ENCODE data around the gene CREBL2.
"Not testable (repeated sequence)": the region's sequence is repeated elsewhere in the genome, so short reads cannot be mapped to it uniquely, and the experiment has no call there.

Gene CREBL2, protein sequence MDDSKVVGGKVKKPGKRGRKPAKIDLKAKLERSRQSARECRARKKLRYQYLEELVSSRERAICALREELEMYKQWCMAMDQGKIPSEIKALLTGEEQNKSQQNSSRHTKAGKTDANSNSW

DNA sequence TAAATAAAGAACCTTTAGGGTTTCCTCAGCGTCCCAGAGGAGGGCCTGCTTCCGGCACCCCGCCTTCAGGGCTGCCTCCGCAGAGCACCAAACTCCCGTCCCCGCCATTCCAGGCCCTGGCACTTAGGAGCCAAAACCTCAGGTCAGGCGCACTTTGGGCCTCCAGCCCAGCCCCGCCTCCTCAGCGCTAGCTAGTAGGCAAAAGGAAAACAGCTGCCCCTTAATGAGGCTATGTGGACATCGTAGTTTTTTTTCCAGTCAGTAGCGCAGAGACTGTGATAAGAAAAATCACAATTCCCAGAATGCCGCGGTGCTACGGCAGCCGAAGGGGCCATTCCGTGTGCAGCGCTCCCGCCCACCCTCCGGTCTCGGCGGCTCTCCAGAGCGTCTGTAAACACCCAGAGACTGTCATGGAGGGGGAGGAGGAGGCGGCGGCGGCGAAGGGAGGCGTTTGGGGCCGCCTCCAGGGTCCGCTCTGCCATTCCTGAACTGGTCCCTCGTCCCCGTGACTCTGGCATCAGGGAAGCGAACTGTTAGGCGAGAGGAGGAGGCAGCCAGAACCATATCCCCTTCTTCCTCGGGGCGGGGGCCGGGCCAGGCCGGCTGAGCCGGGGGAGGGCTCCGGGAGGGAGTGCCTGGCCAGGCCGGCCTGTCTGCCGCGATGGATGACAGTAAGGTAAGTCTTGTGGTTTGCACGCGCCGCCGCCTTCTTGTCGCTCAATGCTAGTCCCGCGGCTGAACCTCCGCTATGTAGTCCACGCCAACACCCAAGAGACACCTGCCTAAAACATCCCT is at the start of gene CREBL2:
Gene CREBL2, plus strand, starts transcription at position 365 of the 795 bp plus-strand sequence. Its CDS starts 297 bp downstream, at position 662.
- peak; percentile 74 to 78 for DNase-seq (ENCODE audit: low read depth in 2 of 2)

DNA sequence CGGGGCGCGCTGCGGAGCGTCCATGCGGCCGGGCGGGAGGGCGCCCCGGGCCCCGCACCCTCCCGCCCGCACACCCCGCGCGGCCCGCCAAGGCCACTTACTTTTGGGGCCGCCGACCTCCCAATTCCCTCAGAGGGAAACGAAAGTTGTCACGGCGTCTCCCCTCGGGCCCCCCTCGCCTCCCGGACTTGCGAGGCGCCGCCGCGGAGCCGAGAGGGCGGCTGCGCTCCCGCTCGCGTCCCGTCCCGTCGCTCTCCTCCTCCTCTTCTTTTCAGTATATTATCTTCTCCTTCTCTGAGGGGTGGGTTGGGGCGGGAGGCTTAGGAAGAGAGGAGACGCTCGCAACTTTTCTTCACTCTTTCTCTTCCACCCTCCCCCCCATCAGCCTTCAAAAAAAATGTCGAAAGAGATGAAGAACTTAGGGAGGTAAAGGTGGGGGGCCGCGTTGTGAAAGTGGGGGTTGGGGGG is 49.6 kb upstream of the CREBL2 start:
- DNase-seq (ENCODE audit: low read depth in 2 of 2): peak; percentile 18 to 21

DNA sequence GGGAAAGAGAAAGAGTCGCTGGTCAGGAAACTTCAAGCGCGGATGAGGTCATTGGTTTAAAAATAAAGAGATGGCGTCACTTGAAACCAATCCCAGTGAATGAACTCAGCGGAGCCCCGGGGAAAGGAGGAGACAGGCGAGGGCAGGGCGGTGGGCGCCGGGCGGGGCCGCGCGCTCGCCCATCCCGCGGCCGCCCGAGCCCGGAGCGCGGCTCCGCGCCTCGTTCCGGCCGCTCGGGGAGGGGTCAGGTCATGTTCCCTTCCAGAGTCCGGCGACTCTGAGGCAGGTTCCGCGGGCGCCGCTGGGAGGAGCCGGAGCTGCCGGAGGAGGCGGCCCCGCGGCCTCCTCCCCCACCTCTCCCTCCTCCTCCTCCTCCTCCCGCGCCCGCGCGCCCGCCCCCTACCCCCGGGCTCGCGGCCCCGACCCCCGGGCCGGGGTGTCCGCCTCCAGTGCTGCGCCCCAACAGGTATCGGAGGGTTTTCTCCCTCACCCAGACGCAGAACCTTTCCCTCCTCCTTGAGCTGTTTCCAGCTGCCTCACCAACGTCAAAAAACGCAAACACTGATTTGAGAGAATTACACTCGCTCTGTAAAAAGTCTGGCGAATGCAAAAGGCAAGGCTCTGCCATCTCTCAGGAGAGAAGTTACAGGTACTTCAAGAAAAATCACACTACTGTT is 49.0 kb upstream of the CREBL2 start, which contains the start of gene DUSP16:
Gene DUSP16, minus strand, starts transcription at position 279 of the 677 bp plus-strand sequence. CDS start 41,765 bp downstream, outside the sequence.
- peak; percentile 47 to 58 for DNase-seq (ENCODE audit: low read depth in 2 of 2)

DNA sequence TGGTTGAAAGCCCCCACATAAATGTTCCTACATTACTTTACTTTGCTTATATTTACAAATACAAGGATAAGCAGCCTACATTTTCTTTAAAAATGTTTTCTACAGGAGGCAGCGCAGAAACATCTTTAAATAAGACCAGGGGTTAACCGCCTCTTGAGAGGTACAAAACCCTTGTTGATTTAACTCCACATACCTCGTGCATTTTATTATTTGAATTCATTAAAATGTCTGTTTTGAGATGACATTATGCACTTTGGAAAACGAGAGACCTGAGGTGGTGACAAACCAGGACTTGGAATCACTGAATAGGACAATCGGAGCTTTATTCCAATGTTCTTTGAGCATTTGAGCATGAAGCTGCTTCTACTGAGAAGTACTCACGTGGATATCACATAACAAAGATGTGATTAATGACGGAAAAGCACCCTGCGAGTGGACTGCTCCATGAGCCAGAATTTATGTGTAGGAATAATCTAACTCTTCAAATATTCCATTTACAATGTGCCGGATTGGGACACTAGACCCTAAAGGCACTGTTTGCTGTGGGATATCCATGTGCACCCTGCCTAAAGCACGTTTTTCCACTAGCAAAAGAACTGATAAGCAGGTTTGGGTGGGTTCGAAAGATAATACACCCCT is 48.3 kb upstream of the CREBL2 start:
- DNase-seq (ENCODE audit: low read depth in 2 of 2): no peak

DNA sequence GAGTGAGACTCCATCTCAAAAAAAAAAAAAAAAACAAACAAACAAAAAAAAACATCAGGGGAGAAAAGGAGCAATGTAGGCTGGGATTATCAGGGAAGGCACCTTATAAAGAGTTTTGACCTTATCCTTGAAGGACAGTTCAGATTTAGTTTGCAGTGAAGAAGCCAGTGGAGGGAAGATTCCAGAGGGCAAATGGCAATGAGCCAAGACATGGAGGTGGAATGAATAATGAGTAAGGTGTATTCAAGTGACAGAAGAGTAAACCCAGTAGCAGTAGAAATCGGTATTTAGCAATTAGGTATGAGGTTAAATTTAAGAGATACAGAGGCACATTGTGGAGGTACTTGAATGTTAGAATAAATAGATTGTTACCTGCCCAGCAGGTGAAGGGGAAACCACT is 46.8 kb upstream of the CREBL2 start:
- no peak for DNase-seq (ENCODE audit: low read depth in 2 of 2)

DNA sequence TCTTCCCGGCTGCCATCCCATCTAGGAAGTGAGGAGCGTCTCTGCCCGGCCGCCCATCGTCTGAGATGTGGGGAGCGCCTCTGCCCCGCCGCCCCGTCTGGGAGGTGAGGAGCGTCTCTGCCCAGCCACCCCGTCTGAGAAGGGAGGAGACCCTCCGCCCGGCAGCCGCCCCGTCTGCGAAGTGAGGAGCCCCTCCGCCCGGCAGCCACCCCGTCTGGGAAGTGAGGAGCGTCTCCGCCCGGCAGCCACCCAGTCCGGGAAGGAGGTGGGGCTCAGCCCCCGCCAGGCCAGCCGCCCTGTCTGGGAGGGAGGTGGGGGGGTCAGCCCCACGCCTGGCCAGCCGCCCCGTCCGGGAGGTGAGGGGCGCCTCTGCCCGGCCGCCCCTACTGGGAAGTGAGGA is 45.7 kb upstream of the CREBL2 start:
- not testable (repeated sequence) for DNase-seq (ENCODE audit: low read depth in 2 of 2)

DNA sequence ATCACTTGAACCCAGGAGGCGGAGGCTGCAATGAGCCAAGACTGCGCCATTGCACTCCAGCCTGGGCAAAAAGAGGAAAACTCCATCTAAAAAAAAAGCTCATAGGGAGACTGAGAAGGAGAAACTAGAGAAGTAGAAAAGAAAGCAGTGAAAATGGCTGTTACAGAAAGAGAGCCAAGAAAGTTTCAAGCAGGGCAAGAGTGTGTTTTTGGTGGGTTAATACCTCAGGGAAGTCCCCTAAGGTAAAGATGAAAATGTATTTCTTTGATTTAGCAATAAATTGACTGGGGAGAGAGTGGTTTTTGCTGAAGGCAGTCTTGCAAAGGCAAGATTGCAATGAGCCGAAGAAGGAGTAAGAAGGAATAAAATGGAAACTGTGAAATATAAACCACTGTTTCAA is 39.0 kb upstream of the CREBL2 start:
- DNase-seq (ENCODE audit: low read depth in 2 of 2): no peak

DNA sequence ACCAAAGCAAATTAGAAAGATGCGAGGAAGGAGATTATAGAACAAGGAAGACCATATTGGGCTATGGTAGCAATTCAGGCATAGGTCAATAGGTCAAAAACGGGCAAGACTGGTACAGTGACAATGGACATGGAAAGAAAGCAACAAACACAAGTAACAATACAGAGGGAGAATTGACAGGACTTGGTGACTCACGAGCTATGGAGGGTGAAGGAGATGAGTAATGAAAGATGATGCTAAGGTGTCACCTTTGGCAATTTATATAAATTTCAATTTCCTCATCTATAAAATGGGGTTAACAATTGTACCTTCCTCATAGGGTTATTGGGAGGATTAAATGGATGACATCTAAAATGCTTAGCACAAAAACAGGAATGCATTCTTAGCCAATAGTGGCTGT is 33.9 kb upstream of the CREBL2 start:
- no peak for DNase-seq (ENCODE audit: low read depth in 2 of 2)

DNA sequence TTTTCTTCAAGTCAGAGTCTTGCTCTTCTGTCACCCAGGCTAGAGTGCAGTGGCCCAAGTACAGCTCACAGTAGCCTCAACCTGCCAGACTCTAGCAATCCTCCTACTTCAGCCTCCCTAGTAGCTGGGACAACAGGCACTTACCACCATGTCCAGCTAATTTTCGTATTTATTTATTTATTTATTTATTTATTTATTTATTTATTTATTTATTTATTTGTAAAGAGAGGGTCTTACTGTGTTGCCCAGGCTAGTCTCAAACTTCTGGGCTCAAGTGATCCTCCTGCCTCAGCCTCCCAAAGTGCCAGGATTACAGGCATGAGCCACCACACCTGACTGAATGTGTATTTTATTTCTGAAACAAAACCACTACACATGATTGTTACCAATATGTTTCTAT is 31.0 kb upstream of the CREBL2 start:
- DNase-seq (ENCODE audit: low read depth in 2 of 2): not testable (repeated sequence)

DNA sequence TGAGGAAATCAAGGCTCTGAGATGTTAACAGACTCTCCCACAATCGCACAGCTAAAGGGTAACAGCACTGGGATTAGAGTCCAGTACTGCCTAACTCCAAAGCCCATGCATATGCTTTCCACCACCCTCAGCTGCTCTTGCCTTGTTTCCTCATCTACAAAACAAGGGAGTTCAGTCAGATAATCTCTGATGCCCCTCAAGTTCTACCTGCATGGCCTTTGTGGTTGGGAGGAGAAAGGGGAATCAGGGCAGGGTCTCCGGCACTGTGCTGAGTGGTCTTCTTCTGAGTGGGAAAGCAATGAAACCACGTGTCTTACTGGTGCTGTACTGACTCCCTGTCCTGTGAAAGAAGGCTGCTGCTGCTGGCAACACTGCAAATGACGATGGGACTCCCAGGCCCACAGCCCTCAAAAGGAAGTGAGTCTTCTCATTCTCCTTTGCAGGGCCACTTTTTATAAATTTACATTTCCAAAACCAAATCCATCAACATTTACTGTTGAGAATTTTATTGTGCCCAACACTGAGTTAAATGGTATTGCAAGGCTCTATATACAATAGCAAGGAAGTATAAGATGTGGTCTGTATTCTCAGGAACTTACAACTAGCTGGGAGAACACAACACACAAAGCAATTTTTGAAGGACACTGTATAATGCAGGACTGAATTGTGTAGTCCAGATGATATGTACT is 29.3 kb upstream of the CREBL2 start:
- DNase-seq (ENCODE audit: low read depth in 2 of 2): no peak

DNA sequence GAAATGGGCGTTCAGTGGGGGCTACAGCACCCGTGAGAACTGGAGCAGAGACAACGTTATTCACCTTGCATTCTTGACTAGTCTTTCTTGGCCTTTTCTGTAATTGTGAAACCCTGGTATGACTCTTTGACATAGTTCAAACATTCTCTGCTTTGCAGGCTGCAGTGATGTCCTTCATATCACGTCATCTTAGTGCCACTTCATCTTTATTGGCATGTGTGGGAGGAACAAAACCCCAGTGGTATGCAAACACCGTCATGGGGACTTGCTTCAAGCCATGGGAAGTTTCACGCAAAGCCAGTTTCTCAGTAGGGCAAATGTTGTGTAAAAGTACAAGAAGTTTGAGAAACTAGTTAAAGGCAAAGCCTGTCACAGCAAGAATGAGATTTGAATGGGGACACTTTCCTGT is 28.8 kb upstream of the CREBL2 start:
- DNase-seq (ENCODE audit: low read depth in 2 of 2): no peak

DNA sequence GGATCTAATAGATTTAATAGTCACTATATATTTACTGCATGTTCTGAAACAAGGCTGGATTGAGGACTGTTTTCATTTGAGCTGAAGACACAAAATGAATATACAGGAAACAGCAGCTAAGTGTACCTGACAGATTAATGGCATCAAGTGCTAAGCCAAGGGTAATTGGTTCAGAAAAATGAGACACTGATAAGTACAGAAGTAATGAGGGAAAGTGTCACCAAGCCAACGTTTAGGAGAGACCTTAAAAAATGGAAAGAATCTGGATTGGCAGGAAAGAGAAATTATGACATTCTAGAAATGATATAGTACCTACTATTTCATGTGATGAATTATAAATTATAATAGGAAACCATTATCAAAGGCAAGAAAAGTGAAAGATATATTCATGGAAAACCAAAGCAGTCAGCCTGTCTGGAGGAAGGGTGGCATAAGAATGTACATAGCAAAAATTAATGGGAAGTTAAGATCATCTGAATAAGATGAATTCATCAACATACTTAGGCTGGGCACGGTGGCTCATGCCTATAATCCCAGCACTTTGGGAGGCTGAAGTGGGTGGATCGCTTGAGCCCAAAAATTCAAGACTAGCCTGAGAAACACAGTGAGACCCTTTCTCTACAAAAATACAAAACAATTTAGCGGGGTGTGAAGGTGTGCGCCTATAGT is 28.0 kb upstream of the CREBL2 start:
- DNase-seq (ENCODE audit: low read depth in 2 of 2): no peak

DNA sequence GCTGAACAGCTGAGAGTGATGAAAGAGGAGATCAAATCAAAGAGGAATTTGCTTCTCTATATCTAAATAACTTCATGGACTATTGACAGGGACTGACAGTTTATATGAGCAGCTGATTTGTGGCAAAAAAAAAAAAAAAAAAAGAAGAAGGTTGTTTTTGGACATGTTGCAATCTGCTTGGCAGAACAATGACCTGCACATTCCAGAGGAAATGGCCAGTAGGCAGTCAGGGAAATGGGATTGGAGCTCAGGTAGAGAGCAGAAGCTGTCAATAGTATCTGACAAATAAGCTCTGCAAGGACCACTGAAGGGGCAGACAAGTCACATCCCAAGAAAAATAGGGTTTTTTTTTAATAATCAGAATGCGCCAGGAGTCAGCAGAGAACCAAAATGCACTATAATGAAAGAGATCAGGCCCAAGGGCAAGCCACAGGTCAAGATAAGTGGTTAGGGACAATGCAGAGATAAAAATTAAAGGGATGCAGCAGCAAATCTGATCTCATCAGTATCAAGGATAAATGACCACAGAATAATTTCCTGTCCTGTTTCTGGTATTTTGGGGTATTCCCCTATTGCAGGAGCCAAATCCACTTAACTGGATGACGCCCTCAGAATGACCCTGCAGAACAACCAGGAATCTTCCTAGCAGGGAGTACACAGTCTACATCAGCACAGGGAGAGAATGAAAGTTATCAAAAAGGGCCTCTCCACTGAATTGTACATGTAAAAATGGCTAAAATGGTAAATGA is 26.4 kb upstream of the CREBL2 start:
- DNase-seq (ENCODE audit: low read depth in 2 of 2): no peak

DNA sequence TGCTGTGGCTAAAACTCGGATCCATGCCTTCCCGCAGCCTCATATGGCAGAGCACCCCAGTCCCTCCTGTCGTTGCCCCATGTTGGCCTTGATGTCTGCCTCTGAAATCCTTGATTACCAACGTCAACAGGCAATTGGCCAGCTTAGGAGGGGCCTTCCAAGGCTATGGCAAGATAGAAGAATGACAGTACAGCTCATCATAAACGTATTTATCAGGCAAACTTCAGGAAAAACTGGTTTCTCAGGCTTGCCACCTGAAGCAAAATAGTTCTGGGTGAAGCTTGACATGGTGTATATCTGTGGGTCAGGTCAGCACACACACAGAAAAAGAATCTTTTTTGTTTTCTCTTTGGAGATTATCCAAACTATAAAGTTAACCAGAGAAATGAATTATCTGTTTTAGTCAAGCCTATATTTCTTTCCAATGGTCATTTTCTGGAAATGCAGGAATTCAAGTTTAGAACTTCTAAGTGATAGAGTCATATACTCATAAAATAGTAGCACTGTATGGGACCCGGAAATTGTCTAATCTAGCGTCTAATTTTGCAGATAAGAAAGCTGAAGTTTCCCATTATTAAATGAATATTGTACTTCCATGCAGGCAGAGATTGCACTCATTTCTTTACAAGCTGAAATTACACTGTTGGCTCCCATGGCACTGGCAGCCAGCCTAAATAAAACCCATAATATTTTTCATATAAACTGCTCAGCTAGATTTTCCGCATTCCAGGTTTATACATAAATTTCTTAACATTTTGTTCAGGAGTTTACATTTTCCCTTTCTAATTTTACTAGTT is 24.6 kb upstream of the CREBL2 start:
- DNase-seq (ENCODE audit: low read depth in 2 of 2): no peak

DNA sequence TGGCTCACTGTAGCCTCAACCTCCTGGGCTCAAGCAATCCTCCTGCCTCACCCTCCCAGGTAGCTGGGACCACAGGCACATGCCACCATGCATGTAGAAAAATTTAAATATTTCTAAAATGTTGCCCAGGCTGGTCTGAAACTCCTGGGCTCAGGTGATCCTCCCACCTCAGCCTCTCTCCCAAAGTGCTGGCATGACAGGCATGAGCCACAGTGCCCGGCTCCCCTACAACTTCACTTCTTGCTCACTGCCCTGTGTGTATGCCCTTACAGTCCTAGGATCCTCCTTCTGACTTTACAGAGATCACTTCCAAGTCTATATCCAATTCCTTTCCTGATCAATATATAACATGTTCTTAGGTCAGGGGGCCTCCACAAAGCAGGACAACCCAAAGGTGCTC is 23.8 kb upstream of the CREBL2 start:
- no peak for DNase-seq (ENCODE audit: low read depth in 2 of 2)

DNA sequence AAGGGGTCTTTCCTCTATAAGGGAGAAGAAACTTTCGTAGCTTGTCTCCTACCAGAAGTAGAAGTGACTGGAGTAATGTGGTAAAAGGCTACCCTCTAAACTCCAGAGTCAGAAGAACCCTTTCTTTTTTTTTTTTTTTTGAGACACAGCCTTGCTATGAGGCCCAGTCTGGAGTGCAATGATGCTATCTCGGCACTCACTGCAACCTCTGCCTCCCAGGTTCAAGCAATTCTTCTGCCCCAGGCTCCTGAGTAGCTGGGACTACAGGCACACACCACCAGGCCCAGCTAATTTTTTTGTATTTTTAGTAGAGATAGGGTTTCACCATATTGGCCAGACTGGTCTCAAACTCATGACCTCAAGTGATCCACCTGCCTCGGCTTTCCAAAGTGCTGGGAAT is 23.2 kb upstream of the CREBL2 start:
- DNase-seq (ENCODE audit: low read depth in 2 of 2): not testable (repeated sequence)

DNA sequence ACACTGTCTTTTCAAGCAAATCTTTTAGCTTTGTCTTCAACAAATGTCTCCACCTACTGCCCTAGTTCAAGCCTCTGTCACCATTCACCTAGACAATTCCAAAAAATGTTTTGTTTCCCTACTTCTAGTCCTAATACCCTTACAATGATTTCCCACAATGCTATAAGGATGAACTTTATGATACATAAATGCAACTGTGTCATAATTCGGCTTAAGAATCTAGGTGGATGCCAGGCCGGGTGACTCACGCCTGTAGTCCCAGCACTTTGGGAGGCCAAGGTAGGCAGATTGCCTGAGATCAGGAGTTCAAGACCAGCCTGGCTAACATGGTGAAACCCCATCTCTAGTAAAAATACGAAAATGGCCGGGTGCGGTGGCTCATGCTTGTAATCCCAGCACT is 20.7 kb upstream of the CREBL2 start:
- no peak for DNase-seq (ENCODE audit: low read depth in 2 of 2)

DNA sequence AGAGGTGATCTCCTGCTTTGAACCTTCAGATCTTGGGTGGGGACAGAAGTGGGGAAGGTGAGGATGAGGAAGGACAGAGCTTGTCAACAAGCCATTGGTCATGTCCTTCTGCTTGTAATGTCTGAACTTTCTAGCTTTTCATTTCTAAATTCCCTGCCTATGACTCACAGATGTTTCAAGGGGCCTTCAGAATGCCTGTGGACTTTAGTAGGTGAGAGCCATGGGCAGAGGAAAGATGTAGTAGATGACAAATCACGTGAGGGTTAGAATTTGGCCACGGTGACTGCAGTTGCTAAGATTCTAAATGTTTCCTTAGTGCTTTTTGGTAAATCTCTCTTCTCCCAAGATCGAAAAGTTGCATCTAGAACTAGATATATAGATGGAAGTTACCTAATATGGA is 18.7 kb upstream of the CREBL2 start:
- DNase-seq (ENCODE audit: low read depth in 2 of 2): no peak

DNA sequence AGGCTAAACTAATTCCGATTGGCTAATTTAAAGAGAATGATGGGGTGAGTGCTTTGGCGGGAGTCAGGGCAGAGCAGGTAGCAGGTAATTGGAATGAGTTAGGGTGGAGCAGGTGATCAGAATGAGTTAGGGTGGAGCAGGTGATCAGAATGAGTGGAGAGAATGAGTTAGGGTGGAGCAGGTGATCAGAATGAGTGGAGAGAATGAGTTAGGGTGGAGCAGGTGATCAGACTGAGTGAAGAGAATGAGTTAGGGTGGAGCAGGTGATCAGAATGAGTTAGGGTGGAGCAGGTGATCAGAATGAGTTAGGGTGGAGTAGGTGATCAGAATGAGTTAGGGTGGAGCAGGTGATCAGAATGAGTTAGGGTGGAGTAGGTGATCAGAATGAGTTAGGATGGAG is 15.7 kb upstream of the CREBL2 start:
- DNase-seq (ENCODE audit: low read depth in 2 of 2): not testable (repeated sequence)

DNA sequence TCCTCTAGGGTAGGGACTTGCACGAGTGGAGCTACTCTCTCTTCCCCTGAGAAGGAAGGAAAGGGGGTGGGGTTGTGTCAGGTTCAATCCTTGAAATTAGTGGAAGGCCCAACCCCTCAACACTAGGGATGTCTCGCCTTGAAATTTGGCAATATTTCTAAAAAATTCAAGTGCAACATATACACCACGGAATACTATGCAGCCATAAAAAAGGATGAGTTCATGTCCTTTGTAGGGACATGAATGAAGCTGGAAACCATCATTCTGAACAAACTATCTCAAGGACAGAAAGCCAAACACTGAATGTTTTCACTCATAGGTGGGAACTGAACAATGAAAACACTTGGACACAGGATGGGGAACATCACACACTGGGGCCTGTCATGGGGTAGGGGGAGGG is 15.1 kb upstream of the CREBL2 start:
- not testable (repeated sequence) for DNase-seq (ENCODE audit: low read depth in 2 of 2)

Measured in stimulated activated CD4-positive, alpha-beta T cell treated with anti-CD3 and anti-CD28 coated beads, Interleukin-1b, Interleukin-23, amount 100 ng/mL, for 4 hours (primary cell).